Type B pancreatic cell (in vitro differentiated cells): ENCODE data around the gene HHATL. TPM values are rescaled to one million over a fixed set of nuclear protein-coding genes. Genes with fewer than 3 reads are reported as not detected.

Experiments used
- DNase-seq: peaks from one replicate; pipeline ENCODE4 v3.0.0; 2021; ENCODE audit warnings: mixed read lengths; ENCODE audit not compliant: unreplicated experiment; ENCODE audit errors: extremely low spot score
- H3K27ac Mint-ChIP-seq: 2 replicates; pipeline ENCODE4 v1.8.0; 2021; ENCODE audit warnings: mild to moderate bottlenecking, mixed read lengths
- H3K27me3 Mint-ChIP-seq: 2 replicates; pipeline ENCODE4 v1.8.0; 2021; ENCODE audit warnings: mixed read lengths
- H3K36me3 Mint-ChIP-seq: 2 replicates; pipeline ENCODE4 v1.8.0; 2021; ENCODE audit warnings: mixed read lengths
- H3K4me1 Mint-ChIP-seq: one replicate; pipeline ENCODE4 v1.8.0; 2021; ENCODE audit warnings: mixed read lengths; ENCODE audit not compliant: unreplicated experiment
- H3K4me3 Mint-ChIP-seq: 2 replicates; pipeline ENCODE4 v1.8.0; 2021; ENCODE audit warnings: mild to moderate bottlenecking, mixed read lengths
- H3K9me3 Mint-ChIP-seq: 2 replicates; pipeline ENCODE4 v1.8.0; 2021; ENCODE audit warnings: mixed read lengths
- CTCF ChIP-seq: fragments of 200-600 bp; sonication (generic); conservative IDR thresholded peaks from 2 replicates; pipeline ENCODE4 v1.5.0; 2021; ENCODE audit warnings: antibody characterized with exemption, mild to moderate bottlenecking
- total RNA-seq: library from RNA; stranded (reverse); gene quantifications from 2 replicates; pipeline ENCODE4 v1.2.1, GENCODE V29; 2021; ENCODE audit warnings: low replicate concordance

The HHATL gene
- total RNA-seq, 1 donor from 2014 or later = not detected

GRCh38 chr3:42680271-42680670 lies 22.3 kb downstream of the HHATL start:
- Mint-ChIP-seq H3K27ac (no peak overlapping the region), H3K36me3 (no peaks in the 10 kb centered on the region), H3K4me1 (peaks cover 6% of the 10 kb centered on the region), H3K4me3 (no peak overlapping the region), H3K27me3 (peaks cover 6% of the 10 kb centered on the region), H3K9me3 (peaks cover 12% of the 10 kb centered on the region)
- TF ChIP-seq CTCF = no peak
- DNase-seq = no peak

DNA sequence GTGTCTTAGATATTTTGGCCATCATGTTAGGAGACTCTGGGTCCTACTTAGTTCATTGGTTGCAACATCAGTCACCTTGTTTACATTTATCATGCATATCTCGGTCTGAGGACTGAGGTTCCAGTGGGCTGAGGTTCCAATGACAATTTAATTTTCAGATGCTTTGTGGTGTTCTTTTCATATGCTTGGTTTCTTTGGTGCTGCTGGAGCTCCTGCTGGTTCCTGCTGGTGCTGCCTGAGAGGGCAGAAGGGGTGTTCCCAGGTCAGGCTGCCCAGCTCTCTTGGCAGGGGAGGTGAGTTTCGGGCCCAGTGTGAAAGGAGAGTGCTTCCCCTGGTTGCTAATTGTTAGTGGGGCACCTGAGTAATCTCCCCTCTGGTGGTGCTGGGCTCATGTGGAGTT lies 24.2 kb downstream of the HHATL start:
- no peaks in the 10 kb centered on the region for H3K4me1 Mint-ChIP-seq
- no peak for DNase-seq
- H3K9me3 Mint-ChIP-seq = peaks cover 12% of the 10 kb centered on the region
- no peak overlapping the region for H3K4me3 Mint-ChIP-seq
- no peaks in the 10 kb centered on the region for H3K36me3 Mint-ChIP-seq
- H3K27me3 Mint-ChIP-seq = peaks cover 9% of the 10 kb centered on the region
- TF ChIP-seq CTCF = no peak
- H3K27ac Mint-ChIP-seq = no peak overlapping the region

GRCh38 chr3:42675909-42676308 lies 26.7 kb downstream of the HHATL start:
- H3K9me3 Mint-ChIP-seq = peaks cover 12% of the 10 kb centered on the region
- peaks cover 9% of the 10 kb centered on the region for H3K27me3 Mint-ChIP-seq
- H3K4me1 Mint-ChIP-seq = no peaks in the 10 kb centered on the region
- no peak overlapping the region for H3K27ac Mint-ChIP-seq
- H3K36me3 Mint-ChIP-seq = no peaks in the 10 kb centered on the region
- no peak for TF ChIP-seq CTCF
- DNase-seq = no peak
- H3K4me3 Mint-ChIP-seq = no peak overlapping the region

DNA sequence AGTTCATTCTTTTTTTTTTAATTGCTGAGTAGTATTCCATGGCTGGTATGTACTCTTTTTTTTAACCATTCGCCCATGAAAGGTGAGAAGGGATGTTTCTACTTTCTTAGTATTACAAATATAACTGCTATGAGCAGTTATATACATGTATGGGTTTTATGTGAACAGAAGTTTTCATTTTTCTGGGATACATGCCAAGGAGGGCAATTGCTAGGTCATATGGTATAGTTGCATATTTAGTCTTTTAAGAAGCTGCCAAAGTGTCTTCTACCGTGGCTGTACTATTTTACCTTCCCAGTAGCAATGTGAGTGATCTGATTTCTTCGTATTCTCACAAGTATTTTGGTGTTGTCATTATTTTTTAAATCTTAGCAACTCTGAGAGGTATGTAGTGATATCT lies 28.5 kb downstream of the HHATL start:
- no peak for DNase-seq
- Mint-ChIP-seq H3K36me3 (no peaks in the 10 kb centered on the region), H3K27ac (no peak overlapping the region), H3K27me3 (peaks cover 3% of the 10 kb centered on the region), H3K4me1 (no peaks in the 10 kb centered on the region), H3K4me3 (no peak overlapping the region), H3K9me3 (peaks cover 16% of the 10 kb centered on the region)
- TF ChIP-seq CTCF = no peak

GRCh38 chr3:42673082-42673481 lies 29.5 kb downstream of the HHATL start:
- no peak overlapping the region for H3K27ac Mint-ChIP-seq
- no peak for TF ChIP-seq CTCF
- H3K4me1 Mint-ChIP-seq = no peaks in the 10 kb centered on the region
- DNase-seq = no peak
- H3K4me3 Mint-ChIP-seq = no peak overlapping the region
- peaks cover 16% of the 10 kb centered on the region for H3K9me3 Mint-ChIP-seq
- no peaks in the 10 kb centered on the region for H3K36me3 Mint-ChIP-seq
- peaks cover 3% of the 10 kb centered on the region for H3K27me3 Mint-ChIP-seq

- Mint-ChIP-seq H3K27me3 (peaks cover 3% of the 10 kb centered on the region), H3K4me3 (no peak overlapping the region), H3K4me1 (no peaks in the 10 kb centered on the region), H3K27ac (no peak overlapping the region), H3K36me3 (no peaks in the 10 kb centered on the region), H3K9me3 (peaks cover 10% of the 10 kb centered on the region)
- no peak for DNase-seq
- TF ChIP-seq CTCF = no peak
Measured at GRCh38 chr3:42672515-42672914, 30.1 kb downstream of the HHATL start.
